Cerebellar nuclear complex (tissue), 1 donor: ENCODE measurements around the gene LTA4H.

Experiments
- DNase-seq, 2 experiments: peaks; one replicate each; lab custom pipeline; 2025; lab: John Stamatoyannopoulos, UW

LTA4H gene

GRCh38 chr12:96057986-96058553 lies 22.7 kb upstream of the LTA4H start:
- DNase-seq: no peak

DNA sequence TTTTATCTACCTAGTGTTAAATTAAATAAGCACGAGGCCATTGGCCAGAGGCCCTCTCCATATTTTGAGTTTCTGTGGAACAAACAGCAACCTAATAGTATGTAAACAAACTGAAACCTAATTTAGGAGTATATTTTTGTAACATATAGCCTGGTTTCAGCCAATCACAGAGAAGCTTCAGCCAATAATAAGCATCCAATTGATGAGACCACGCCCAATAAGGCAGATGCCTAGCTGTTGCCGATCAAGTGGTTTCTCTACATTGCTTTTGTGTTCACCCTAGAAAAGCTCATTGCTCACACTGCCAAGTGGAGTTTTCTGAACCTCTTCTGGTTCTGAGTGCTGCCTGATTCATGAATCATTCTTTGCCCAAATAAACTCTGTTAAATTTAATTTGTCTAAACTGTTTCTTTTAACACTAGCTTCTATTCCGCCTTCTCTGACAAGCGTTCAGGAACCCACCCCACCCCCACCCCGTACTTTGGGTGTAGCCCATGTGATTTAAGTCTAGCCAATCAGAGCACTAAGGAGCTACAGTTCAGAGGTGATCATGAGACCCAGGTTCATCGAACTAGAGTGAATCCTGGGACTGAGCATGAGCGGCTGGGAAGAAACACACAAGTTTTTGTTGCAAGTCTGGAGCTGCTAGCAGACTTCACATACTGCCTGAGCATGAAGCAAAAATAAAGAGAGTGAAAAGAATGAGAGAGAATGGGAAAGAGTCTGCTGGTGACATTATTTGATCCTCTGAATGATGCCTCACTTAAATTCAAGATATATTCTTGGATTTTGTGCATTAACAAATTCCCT lies 21.5 kb upstream of the LTA4H start:
- no peak for DNase-seq

DNA sequence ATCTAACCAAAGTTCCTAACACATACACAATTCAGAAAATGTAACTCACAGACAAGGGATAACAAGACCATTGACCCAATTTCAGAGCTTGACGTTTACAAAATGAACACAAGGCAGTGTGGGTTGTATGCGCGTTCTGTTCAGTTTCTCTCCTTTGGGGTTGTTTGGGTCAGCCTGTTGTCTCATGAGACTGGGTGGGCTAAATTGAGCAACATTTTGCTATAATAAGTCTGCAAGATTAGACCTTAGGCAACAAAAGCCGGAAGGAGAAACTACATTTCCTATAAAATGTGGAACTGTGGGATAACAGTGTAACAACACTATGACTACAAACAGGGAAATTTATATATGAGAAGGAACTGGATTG lies 18.8 kb upstream of the LTA4H start:
- DNase-seq: no peak

- no peak for DNase-seq
Measured at GRCh38 chr12:96053476-96054243, 18.3 kb upstream of the LTA4H start.

GRCh38 chr12:96051756-96052485 lies 16.5 kb upstream of the LTA4H start:
- DNase-seq: no peak

GRCh38 chr12:96050139-96050538 lies 14.8 kb upstream of the LTA4H start:
- no peak for DNase-seq

DNA sequence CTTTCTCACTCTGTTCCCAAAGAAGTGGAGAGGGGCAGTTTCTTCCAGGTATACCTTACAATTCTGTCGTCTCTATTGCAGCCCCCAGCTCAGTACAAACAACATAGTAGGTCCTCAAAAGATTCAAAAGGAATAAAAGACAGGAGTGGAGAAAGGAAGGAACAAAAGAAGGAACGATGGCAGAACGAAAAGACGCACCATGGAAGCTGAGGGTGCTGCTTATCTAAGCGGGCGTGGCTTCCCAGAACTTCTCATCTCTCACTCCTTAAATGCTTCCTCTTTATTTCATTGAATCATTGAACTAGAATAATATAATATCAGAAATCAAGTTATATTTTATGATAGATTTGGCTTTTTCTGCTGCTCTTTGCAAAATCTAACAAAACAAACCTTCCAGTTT lies 13.7 kb upstream of the LTA4H start:
- no peak for DNase-seq

- DNase-seq: no peak
Measured at GRCh38 chr12:96048393-96048969, 13.1 kb upstream of the LTA4H start.

DNA sequence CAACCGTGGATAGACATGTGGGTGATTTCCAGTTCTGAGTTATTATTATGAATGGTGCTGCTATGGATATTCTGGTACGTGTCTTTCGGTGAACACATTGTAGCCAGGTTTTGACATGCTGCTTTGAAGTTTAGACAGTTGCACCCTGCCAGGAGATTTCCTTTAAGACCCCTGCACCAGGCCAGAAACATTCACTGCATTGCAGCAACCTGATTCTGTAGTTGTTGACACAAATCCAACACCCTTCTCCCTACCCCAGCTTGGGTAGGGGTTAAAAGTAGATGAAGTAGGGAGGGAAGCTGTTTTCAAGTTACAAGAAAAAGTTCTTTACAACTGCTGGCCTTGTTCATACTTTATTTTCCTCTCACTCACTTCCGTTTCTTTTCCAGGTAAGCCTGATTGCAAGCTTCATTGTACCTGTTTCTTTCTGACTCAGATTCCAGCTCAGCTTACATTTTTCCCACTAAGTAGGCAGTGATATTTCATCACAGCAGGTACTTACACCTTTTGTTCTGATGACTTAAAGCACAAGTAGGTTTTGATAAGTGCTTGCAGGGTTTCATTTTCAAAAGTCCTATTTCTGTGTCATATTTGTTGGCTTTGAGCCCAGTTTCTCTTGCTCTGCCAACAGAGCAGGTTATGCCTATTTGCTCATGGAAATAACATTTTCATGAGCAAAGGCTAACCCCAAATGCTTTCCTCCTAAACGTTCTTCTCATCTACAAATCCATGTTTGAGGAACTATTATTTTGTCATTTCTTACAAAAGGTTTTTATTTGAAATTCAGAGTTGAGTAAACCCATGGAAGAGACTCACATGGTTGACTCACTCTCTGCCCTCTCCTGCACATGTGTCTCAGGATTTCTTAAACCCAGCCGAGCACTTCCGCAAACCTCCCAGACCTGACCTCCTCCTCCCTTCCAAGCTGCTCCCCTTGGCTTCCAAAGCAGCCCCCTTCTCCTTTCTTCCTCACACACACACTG lies 12.1 kb upstream of the LTA4H start:
- DNase-seq: no peak

GRCh38 chr12:96046543-96047228 lies 11.3 kb upstream of the LTA4H start:
- no peak for DNase-seq

DNA sequence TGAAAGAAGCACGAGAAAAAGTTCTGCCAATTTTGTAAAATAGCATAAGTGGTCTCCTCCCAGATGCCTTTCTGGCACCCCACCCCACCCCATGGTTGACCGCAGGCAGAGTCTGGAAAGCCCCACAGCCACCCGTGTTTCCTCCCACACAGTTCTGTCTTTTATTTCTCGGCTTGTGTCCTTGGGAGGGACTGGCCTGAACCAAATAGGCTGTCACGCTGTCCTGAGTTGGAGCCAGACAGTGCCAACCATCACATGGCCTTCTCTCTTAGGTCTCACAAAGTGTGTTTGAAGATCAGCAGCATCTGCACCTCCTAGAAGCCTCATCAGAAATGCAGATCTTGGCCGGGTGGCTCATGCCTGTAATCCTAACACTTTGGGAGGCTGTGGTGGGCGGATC lies 10.2 kb upstream of the LTA4H start:
- DNase-seq: no peak

GRCh38 chr12:96044943-96045290 lies 9.5 kb upstream of the LTA4H start:
- DNase-seq: no peak

GRCh38 chr12:96044017-96044942 lies 8.9 kb upstream of the LTA4H start:
- no peak for DNase-seq

- DNase-seq: no peak
Measured at GRCh38 chr12:96041181-96041580, 5.8 kb upstream of the LTA4H start.

GRCh38 chr12:96040305-96041133 lies 5.1 kb upstream of the LTA4H start:
- no peak for DNase-seq

- no peak for DNase-seq
Measured at GRCh38 chr12:96039516-96039915, 4.1 kb upstream of the LTA4H start.

- no peak for DNase-seq
Measured at GRCh38 chr12:96036765-96037455, 1.5 kb upstream of the LTA4H start.
